Activated CD4-positive, alpha-beta T cell treated with anti-CD3 and anti-CD28 coated beads, Interleukin-2, Interleukin-4, amounts not matched to agents 100 ng/mL and 50 ng/mL, durations not matched to agents 16 hours and 8 hours (primary cell): ENCODE measurements around the gene PRRG4.
"Not testable (repeated sequence)": the region's sequence is repeated elsewhere in the genome, so short reads cannot be mapped to it uniquely, and the experiment has no call there.

Experiments used
- DNase-seq: peaks from one replicate; pipeline ENCODE4 v3.0.0-alpha.2; 2020; ENCODE audit warnings: low spot score

The PRRG4 gene

DNA sequence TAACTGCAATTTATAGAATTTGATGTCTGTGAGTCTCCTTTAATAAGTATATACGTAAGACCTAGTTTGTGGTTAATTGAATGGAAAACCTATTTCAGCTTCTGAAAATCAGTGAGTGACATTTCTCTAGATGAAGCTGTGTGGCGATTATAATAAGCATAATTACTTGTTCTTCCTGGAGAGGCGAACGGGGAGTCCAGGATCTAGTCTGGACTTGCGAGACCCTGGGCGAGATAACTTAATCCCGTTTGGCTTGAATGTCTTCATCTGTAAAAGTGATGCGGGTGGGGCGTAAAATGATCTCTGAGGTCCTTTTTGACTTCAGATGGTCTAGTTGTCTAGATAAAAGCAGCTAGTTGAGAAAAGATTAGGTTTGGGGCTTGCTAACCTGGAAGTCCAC is 1.1 kb downstream of the PRRG4 start:
- no peak for DNase-seq

DNA sequence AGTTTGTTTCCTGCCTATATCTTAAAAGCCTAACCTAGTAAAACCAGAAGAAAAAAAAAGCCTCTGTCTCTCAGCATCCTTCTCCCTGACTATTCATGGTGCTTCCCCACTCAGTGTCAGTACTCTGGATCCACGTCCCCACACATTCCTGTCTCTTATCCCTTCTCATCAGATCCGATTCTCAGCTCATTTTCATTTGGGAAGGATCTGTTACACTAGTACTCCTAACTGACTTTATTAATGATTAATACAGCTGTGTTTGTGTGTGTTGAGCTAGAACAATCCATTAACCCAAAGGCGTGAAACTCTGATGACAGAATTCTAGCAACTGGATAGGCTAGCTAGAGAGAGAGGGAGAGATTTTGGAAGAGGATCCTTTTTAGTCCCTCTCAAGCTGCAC is 1.5 kb downstream of the PRRG4 start:
- no peak for DNase-seq

DNA sequence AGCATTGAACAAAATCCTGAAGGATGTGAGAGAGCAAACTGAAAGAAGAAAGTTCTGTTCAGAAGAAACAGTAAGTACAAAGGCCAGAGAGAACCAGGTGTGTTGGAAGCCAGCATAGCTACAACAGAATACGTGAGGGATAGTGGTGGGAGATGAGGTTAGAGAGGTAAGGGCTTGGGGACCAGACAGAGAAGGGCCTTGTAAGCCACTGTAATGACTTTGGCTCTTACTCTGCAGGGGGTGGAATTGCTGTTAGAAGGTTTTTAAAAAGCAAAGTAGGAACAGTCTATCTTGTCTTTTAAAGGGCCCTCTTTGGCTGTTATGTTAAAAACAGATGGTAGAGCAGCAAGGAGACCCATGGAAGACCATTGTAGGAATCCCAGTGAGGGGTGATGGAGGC is 4.2 kb downstream of the PRRG4 start:
- no peak for DNase-seq

DNA sequence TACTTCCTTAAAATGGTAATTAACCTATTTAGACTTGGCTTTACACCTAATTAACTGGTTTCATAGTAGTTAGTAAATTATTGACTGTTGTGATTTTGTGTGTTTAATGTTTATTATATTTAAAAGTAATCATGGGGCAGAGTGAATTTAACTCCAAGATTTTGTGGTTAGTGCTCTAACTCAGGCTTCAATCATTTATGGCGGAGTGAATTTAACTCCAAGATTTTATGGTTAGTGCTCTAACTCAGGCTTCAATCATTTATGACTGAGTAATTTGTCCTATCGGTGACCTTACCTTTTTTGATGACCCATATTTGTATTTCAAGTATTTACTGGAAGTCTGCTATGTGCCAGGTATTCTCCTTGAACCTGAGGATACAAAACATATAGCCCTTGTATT is 7.2 kb downstream of the PRRG4 start:
- DNase-seq, result no peak

DNA sequence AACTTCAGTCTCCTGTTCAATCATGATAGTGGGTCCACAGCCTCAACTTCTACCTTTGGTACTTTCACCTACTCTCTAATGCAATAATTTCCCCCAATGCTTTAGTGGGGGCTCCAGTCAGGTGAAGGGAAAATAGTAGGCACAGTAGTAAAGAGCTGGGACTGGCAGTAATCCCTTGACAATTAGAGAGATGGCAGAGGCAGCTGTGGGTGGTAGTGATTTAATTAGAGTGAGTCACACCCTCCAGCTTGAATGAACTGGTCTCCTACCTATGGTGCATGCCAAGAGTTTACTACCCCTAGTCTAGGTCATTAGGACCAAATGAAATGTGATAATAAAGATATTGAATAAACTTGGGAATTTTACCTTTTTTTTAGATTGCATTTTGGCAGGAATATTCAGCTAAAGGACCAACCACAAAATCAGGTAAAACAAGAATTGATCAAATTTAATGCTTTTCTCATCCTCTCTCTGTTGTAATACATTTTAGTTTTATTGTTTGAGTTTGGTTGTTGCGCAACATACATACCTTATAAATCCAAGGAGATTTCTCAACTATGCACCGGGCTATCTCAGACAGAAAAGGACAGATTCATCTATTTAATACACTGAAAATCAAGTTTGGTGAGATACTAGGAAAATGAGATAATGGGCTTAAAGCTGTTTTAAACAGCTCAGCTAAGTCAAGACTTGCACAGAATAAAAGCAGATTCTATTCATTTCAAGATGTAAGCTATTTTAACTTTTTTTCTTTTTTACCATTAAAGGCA is 9.0 kb downstream of the PRRG4 start:
- no peak for DNase-seq

DNA sequence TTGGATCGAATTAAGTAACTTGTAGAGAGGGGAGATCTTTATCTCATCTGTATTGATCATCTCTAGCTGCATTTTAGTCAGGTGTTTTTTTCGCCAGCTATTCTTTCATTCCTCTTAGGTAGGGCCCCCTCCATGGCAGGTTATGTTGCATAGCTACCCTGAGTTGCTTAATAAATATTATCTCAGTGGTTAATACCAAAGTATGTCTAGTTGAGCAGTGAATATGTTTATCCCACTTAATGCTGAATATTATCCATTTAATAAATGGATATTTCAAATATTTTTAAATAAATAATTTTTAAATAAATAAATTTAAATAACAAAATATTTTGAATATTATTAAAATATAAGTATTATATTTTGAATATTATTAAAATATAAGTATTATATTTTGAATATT is 9.6 kb downstream of the PRRG4 start:
- no peak for DNase-seq

DNA sequence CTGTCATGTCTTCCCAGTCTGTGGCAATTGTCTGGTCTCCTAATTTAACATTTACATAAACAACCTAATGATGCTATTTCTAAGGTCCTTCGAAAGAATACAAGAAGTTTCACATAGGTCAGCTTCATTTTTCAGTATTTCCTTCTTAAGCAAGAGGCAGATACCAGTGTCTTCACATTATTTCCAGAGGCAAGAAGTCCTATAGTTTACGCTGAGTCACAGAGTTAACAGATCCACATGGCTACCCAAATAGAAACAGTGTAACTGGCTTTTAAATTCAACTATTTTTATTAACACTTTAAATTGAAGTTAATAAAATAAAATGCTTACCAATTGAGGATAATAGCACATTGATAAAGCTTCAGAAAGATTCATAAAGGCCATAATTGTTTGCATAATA is 10.9 kb downstream of the PRRG4 start:
- no peak for DNase-seq

DNA sequence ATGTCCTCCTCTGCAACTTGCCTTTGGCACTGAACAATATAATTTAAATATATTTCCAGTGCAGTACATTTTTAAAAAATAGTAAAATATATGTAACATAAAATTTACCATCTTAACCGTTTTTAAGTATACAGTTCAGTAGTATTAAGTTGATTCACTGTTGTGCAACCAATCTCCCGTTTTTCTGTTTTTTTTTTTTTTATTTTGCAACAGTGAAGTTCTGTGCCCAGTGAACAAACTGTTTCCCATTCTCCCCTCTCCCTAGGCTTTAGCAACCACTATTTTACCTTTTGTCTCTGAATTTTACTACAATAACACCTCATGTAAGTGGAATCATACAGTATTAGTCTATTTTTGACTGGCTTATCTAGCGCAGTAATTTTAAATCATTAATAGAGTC is 13.8 kb downstream of the PRRG4 start:
- no peak for DNase-seq

DNA sequence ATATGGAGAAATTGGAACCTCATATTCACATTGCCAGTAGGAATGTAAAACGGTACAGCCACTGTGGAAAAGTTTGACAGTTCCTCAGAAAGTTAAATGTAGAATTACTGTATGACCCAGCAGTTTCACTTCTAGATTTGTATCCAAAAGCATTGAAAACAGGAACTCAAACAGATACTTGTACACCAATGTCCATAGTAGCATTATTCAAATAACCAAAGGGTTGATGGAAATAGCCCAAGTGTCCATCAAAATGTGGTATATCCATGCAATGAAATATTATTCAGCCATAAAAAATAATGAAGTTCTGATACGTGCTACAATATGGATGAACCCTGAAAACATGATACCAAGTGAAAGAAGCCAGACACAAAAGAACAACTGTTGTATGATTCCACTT is 17.8 kb downstream of the PRRG4 start:
- no peak for DNase-seq

DNA sequence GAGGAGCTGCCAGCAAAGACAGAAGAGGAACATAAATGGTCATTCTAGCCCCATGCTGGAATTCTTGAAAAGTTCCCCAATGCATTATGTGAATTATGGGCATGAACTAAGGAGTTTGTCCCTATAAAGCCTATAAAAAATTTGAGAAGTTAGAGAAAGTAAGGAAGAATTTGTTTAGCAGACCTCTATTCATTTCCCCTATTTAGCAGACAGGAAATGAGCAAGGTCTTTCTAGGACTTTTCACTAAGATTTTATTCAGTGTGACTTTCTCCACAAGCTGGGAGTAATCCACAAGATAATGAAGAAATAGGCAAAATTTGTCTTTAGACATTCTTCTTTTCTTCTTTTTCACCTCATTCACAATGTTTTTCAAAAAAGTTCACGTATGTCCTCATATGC is 20.0 kb downstream of the PRRG4 start:
- DNase-seq, result no peak

DNA sequence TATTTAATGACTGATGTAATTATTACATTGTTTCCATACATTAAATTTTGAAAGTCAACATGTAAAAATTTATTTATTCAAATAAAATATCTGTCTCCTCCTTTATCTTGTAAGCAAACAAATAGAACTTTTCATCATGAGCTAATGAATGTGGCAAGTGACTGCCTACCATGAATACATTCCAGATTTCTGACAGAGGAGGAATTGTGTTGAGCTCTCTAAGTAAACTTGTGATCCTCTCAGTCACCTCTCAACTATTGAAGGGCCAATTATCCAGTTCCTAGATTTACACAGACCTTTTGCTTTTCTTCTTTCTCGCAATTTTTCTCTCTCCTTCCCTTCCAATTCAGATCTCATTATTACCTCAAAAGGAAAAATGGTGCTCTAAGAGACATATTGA is 21.5 kb downstream of the PRRG4 start:
- DNase-seq, result no peak

DNA sequence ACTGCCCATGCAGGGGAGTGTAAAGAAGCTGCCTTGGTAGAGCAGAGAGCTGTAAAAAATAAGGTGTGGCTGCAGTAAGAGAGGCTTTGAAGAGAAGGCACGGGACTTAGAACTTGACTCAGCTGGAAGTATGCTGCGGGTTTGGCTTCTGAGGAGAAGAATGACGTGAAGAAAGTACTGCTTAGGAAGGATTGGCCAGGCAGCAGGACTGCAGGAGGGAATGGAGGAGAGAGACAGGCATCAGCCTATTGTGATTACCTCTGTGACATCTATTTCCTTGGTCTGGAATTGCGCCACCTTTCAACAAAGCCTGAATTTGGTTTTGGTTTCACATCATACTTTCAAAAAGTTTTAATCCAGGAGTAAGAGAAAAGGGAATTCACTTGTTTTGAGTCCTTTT is 22.5 kb downstream of the PRRG4 start:
- no peak for DNase-seq

DNA sequence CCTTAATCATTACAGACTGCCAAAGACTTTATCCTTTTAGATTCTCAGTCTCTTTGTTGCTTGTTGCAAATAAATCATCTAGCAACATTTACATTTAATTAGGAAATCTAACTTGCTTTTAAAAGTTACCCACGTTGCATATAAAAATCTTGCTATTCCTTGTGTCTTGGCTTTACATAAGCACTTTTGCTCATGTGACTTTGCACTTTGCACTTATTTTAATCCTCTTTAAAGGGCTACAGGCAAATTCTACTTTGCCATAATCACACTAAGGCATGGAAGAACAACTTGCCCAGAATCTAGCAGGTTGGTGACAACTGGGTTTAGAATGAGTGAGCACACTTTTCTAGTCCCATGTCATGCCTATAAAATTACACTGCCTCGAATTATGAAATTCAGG is 25.9 kb downstream of the PRRG4 start:
- DNase-seq, result no peak

DNA sequence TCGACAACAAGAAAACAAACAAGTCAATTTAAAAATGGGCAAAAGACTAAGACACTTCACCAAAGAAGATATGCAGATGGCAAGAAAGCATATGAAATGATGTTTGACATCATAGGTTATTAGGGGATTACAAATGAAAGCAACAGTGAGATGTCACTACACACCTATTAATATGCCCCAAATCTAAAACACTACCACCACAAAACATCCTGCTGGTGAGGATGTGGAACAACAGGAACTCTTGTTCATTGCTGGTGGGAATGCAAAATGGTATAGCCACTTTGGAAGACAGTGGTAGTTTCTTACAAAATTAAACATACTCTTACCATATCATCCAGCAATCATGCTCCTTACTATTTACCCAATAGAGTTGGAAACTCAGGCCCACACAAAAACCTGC is 29.0 kb downstream of the PRRG4 start:
- DNase-seq, result no peak

DNA sequence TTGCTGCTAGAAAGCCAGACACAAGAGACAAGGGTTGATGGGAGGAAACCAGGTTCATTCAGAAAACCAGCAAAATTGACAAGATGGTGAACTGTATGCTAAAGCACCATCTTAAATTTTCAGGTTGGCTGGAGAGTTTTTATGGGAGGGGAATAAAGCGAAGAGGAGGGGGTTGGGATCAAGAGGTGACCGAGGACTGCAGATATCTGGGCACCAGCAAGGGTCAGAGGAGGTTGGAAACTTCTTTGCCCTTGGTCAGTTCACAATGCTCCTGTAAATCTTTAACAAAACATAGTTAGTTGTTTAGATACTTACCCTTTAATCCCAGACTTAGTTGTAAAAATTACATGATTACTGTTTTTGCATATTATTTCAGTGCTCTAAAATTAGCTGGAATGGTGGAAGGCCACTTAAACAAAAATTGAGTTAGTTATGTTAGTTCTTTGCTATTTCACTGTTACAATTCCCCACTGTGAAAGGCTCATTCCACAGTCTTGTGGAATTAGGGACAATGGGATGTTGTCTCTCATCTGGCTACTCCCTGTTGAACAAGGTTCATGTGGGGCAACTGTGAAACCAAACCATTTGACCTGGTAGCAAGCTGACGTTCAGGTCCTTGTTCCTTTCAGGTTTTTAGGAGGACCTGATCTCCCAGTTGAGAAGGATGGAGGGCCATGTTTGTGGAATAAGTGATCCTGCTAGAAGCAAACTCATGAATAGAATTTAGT is 32.3 kb downstream of the PRRG4 start:
- DNase-seq, result no peak

DNA sequence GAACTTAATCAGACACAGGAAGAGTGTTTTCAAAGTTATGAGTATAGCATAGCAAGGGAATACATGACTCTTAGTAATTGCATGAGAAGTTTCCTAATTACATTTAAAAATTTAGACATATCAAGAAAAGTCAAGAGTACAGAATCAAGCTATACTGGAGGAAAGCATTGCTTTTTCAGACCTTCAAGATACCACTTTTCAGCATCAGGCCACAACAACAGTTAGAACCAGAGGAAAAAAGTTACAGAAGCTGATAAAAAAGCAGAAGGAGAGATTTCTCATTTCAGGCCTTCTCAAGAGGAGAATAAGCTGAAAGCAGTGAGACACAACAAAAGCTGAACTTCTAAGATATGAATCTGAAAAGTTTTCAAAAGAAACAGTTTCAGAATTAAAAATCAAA is 34.8 kb downstream of the PRRG4 start:
- DNase-seq, result peak; percentile 32

DNA sequence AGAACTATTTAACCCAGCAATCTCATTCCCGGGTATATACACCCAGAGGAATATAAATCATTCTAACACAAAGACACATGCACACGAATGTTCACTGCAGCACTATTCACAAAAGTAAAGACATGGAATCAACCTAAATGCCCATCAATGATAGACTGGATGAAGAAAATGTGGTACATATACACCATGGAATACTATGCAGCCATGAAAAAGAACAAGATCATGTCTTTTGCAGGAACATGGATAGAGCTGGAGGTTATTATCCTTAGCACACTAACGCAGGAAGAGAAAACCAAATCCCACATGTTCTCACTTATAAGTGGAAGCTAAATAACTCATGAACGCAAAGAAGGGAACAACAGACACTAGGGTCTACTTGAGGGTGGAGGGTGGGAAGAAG is 39.0 kb downstream of the PRRG4 start:
- DNase-seq, result not testable (repeated sequence)

DNA sequence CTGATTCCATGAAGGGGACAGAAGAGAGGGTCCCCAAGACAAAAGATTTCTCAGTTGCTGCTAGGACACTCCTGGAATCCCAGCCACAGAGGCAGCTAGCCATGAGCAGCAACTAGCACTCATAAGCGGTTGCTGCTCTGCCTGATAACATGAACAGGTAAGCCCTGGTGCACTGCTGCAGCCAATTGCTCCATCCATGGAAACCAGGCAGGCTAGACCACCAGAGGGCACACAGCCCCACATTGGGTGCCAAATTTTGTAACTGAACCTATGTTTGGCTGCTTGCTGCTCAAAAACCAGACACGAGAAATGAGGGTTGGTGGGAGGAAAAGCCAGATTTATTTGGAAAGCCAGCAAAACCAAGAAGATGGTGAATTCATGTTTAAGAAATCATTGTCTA is 40.9 kb downstream of the PRRG4 start:
- DNase-seq, result peak; percentile 5

DNA sequence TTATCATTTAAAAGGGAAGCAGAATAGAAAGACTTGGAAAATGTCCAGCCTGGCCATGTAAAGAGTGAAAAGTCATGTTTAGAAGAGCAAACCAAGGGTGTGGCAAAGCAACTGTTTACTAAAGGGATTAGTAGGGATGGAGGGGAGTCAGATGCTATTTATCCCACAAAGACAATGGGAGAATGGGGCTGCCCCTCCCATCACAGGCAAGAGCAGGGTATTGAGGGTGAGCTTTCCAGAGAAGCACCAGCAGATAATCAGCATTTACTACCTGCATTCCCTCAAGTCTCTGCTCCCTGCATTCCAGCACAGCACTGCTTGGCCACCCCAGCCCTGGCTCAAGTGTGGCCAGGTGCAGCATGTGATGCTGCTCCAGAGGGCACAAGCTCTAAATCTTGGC is 44.4 kb downstream of the PRRG4 start:
- no peak for DNase-seq

DNA sequence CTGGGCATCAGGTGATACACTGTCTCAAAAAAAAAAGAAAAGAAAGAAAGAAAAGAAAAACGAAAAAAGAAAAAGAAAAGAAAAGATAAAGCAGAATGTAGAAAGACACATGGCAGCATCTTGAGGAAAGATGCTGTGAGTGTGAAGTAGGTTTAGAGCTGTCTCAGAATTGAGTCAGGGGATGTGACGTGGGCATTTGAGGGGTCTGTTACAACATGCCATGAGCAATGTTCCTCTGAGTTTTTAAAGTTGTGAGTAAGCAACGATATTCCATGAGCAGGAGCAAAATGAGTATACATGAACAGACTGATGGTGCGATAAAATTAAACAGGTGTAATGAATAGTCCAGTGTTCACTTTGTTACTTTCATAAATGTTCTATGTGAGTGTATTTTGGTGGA is 51.6 kb downstream of the PRRG4 start:
- no peak for DNase-seq

DNA sequence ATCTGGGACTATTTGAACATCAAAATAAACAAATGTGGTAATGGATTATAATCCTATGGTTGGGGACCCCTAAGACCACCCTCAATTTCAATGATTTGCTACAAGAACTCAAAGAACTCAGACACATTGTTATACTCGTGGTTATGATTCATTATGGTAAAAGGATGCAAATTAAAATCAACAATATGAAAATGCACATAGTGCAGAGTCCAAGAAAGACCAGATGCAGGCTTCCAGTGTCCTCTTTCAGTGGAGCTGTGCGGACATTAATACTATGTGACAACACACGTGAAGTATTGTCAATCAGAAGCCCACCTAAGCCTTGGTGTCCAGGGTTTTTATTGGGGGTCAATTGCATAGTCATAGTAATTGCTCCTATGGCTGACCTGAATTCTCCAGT is 53.7 kb downstream of the PRRG4 start:
- no peak for DNase-seq

DNA sequence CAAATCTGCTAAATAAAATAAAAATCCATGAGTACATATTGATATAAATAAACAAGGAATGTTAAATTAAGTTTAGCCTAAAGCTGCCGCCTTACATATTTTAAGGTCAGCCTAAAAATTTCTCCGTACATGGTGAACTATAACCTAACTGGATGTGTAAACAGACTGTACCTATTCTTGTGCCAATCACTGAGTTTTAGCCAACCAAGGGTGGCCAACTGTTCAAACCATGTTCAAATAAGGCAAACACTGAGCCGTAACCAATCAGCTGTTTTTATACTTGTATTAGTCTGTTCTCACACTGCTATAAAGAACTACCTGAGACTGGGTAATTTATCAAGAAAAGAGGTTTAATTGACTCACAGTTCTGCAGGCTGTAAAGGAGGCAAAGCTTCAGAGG is 54.3 kb downstream of the PRRG4 start:
- no peak for DNase-seq

DNA sequence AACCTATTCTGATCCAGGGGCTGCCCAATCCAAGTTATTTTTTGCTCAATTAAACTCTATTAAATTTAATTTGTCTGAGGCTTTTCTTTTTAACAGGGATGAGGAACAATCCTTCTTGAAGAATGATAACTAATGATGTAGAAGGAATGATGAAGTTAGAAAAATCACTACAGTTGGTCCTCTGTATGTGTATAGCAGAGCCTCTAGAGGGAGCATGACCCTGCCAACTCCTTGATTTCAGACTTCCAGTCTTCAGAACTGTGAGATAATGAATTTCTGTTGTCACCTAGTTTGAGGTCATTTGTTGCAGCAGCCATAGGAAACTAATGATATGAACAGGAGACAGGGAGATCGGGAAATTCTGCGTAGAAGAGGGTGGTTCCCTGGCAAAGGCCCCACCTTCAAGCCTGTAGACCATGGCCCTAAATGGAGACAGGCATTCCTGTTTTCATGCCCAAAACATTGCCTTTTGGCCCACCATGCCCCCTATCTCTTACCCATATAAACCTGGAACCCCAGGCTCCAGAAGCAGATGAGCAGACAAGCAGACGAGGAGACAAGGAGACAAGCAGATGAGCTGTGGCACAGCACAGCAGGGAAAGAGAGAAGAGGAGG is 55.1 kb downstream of the PRRG4 start:
- peak; percentile 6 for DNase-seq

DNA sequence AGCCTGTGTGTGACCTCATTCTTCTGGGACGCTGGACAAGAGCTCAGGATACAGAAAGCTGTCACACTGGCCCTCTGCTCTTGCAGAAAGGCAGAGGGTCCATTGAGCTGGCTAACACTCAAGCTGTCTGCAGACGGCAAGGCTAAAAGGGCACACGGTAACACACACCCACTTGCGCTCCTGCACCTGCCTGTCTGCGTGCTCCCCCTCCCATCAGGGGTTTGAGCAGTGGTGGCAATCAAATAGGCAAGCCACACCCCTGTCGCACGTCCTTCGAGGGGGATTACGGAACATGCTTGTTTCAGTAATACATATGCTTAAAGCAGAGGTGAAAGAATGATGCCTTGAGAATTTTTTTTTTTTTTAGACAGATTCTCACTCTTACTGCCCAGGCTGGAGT is 55.8 kb downstream of the PRRG4 start:
- no peak for DNase-seq
